22Rv1 (cell line): ENCODE data around the gene CGNL1.

Experiments
- ZFX ChIP-seq: fragments of 450-650 bp; IDR thresholded peaks from 2 replicates; pipeline ENCODE4 v1.6.1; 2017; ENCODE audit warnings: antibody characterized with exemption, borderline replicate concordance
- TF ChIP-seq, protein P1 (sequence below): fragments of 450-650 bp; IDR thresholded peaks from 2 replicates; pipeline ENCODE4 v1.5.1; 2017; ENCODE audit warnings: mild to moderate bottlenecking

DNA sequence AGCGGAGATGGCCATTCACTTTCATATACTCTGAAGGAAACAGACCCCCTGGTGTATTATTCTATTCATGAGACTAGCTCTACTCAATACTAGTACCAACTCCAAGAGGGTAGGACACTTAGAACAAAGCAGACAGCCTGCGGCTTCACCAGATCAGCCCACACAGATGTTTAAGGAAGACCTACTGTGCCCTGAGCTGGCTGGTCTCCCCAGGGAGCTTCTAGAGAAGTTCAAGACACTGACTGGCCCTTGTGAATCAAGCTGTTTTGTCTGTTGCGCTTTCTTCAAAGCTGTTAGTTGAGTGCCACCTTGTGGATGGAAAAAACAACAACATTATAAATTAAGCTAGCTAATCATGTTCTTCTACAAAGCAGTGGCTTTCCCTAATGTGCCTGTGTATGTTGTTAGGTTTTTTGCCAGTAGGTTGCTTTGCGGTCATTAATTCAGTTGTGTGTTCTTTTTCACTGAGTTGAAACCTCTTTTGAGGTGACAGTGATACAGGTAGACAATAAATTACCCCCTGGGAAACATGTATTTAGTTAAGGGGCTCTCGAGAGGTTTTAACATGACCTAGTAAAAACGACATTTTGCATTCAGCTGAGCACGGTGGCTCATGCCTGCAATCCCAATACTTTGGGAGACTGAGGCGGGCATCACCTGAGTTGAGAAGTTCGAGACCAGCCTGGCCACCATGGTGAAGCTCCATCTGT lies 151.2 kb downstream of the CGNL1 start:
- TF ChIP-seq, protein P1, sequence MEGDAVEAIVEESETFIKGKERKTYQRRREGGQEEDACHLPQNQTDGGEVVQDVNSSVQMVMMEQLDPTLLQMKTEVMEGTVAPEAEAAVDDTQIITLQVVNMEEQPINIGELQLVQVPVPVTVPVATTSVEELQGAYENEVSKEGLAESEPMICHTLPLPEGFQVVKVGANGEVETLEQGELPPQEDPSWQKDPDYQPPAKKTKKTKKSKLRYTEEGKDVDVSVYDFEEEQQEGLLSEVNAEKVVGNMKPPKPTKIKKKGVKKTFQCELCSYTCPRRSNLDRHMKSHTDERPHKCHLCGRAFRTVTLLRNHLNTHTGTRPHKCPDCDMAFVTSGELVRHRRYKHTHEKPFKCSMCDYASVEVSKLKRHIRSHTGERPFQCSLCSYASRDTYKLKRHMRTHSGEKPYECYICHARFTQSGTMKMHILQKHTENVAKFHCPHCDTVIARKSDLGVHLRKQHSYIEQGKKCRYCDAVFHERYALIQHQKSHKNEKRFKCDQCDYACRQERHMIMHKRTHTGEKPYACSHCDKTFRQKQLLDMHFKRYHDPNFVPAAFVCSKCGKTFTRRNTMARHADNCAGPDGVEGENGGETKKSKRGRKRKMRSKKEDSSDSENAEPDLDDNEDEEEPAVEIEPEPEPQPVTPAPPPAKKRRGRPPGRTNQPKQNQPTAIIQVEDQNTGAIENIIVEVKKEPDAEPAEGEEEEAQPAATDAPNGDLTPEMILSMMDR: peak; percentile 76
- TF ChIP-seq ZFX: no peak
